ENCODE data around the gene BCL7C. TPM values are rescaled to one million over a fixed set of nuclear protein-coding genes. Genes with fewer than 3 reads are reported as not detected.

The BCL7C gene
- total and polyA plus RNA-seq, 2 of the 13 experiments (the other 11 are each of a cell fraction or from before 2014, with no cell fraction given), result 17.7 to 33.8 TPM

DNA sequence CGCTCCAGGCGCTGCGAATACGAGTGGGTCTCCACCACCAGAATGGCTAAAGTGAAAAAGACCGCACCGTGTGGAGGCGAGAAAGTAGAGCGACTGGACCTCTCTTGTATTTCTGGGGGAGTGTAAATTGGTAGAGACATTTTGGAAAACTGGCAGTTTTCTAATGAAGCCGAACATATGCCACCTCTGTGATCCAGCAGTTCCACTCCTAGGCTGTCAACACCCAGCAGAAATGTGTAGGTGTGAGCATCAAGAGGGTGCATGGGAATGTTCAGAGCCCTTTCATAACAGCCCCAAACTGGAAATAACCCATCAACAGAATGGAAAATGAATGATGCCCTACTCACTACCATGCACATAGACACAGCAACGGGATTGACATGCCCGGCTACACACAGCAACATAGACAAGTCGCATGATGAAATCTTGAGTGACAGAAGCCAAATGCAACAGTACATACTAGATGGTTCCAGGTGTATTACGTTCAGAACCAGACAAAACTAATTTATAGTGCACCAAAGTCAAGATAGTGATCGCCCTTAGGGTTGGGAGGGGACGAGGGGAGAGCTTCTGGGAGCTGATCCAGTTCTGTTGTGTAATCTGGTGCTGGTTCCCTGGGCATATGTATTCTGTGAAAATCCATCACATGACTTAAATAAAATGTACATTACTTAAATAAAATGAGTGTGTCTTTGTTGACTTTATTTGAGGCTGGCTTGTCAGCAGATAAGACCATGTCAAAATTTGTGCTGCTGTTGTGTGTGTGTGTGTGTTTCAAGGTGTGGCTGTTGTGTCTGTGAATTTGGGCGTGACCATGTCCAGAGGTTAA is 877 bp upstream of the BCL7C start (continued):
- TF ChIP-seq, protein P1, sequence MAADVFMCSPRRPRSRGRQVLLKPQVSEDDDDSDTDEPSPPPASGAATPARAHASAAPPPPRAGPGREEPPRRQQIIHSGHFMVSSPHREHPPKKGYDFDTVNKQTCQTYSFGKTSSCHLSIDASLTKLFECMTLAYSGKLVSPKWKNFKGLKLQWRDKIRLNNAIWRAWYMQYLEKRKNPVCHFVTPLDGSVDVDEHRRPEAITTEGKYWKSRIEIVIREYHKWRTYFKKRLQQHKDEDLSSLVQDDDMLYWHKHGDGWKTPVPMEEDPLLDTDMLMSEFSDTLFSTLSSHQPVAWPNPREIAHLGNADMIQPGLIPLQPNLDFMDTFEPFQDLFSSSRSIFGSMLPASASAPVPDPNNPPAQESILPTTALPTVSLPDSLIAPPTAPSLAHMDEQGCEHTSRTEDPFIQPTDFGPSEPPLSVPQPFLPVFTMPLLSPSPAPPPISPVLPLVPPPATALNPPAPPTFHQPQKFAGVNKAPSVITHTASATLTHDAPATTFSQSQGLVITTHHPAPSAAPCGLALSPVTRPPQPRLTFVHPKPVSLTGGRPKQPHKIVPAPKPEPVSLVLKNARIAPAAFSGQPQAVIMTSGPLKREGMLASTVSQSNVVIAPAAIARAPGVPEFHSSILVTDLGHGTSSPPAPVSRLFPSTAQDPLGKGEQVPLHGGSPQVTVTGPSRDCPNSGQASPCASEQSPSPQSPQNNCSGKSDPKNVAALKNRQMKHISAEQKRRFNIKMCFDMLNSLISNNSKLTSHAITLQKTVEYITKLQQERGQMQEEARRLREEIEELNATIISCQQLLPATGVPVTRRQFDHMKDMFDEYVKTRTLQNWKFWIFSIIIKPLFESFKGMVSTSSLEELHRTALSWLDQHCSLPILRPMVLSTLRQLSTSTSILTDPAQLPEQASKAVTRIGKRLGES (CRISPR knock-in tag; IDR thresholded peaks at IDR 0.05; ENCODE audit: borderline replicate concordance), result no peak
- TF ChIP-seq, protein P2, sequence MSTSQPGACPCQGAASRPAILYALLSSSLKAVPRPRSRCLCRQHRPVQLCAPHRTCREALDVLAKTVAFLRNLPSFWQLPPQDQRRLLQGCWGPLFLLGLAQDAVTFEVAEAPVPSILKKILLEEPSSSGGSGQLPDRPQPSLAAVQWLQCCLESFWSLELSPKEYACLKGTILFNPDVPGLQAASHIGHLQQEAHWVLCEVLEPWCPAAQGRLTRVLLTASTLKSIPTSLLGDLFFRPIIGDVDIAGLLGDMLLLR (CRISPR knock-in tag; IDR thresholded peaks at IDR 0.05), result 0 out of 2 replicates have a peak, but pooled peaks have one; percentile 17
- TF ChIP-seq ELF4 (CRISPR knock-in tag; IDR thresholded peaks at IDR 0.05; ENCODE audit: borderline replicate concordance), result 0 out of 2 replicates have a peak, but pooled peaks have one; percentile 35
- TF ChIP-seq, protein P3, sequence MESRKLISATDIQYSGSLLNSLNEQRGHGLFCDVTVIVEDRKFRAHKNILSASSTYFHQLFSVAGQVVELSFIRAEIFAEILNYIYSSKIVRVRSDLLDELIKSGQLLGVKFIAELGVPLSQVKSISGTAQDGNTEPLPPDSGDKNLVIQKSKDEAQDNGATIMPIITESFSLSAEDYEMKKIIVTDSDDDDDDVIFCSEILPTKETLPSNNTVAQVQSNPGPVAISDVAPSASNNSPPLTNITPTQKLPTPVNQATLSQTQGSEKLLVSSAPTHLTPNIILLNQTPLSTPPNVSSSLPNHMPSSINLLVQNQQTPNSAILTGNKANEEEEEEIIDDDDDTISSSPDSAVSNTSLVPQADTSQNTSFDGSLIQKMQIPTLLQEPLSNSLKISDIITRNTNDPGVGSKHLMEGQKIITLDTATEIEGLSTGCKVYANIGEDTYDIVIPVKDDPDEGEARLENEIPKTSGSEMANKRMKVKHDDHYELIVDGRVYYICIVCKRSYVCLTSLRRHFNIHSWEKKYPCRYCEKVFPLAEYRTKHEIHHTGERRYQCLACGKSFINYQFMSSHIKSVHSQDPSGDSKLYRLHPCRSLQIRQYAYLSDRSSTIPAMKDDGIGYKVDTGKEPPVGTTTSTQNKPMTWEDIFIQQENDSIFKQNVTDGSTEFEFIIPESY (CRISPR knock-in tag; IDR thresholded peaks at IDR 0.05), result peak; percentile 2; the same call in 1 of the 2 replicates
- TF ChIP-seq IRF2 (CRISPR knock-in tag; IDR thresholded peaks at IDR 0.05), result no peak
- no peak for TF ChIP-seq ZNF549 (CRISPR knock-in tag; IDR thresholded peaks at IDR 0.05)
- TF ChIP-seq ZBTB38 (CRISPR knock-in tag; IDR thresholded peaks at IDR 0.05), result no peak
- TF ChIP-seq, protein P4, sequence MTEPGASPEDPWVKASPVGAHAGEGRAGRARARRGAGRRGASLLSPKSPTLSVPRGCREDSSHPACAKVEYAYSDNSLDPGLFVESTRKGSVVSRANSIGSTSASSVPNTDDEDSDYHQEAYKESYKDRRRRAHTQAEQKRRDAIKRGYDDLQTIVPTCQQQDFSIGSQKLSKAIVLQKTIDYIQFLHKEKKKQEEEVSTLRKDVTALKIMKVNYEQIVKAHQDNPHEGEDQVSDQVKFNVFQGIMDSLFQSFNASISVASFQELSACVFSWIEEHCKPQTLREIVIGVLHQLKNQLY (CRISPR knock-in tag; IDR thresholded peaks at IDR 0.05), result no peak
- no peak for TF ChIP-seq NFE2L2 (IDR thresholded peaks at IDR 0.05; ENCODE audit: low read length)
- TF ChIP-seq BCL6 (CRISPR knock-in tag; IDR thresholded peaks at IDR 0.05), result 0 out of 2 replicates have a peak, but pooled peaks have one; percentile 1
- TF ChIP-seq RXRB (CRISPR knock-in tag; IDR thresholded peaks at IDR 0.05; ENCODE audit: borderline replicate concordance), result no peak
- 0 out of 2 replicates have a peak, but pooled peaks have one; percentile 12 for TF ChIP-seq TOPORS (CRISPR knock-in tag; IDR thresholded peaks at IDR 0.05)
- TF ChIP-seq, protein P5, sequence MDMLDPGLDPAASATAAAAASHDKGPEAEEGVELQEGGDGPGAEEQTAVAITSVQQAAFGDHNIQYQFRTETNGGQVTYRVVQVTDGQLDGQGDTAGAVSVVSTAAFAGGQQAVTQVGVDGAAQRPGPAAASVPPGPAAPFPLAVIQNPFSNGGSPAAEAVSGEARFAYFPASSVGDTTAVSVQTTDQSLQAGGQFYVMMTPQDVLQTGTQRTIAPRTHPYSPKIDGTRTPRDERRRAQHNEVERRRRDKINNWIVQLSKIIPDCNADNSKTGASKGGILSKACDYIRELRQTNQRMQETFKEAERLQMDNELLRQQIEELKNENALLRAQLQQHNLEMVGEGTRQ (IDR thresholded peaks at IDR 0.05; ENCODE audit: low read depth, low read length), result no peak
- TF ChIP-seq, protein P5 (CRISPR knock-in tag; IDR thresholded peaks at IDR 0.05; ENCODE audit: borderline replicate concordance), result peak; percentile 60; the same call in 1 of the 2 replicates
- TF ChIP-seq KDM2A (CRISPR knock-in tag; IDR thresholded peaks at IDR 0.05; ENCODE audit: borderline replicate concordance, low read depth), result no peak
- TF ChIP-seq NFE2L1 (CRISPR knock-in tag; IDR thresholded peaks at IDR 0.05; ENCODE audit: borderline replicate concordance), result 0 out of 2 replicates have a peak, but pooled peaks have one; percentile 2
- no peak for TF ChIP-seq ZBTB7A (CRISPR knock-in tag; IDR thresholded peaks at IDR 0.05)
- TF ChIP-seq, protein P6, sequence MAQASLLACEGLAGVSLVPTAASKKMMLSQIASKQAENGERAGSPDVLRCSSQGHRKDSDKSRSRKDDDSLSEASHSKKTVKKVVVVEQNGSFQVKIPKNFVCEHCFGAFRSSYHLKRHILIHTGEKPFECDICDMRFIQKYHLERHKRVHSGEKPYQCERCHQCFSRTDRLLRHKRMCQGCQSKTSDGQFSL (CRISPR knock-in tag; IDR thresholded peaks at IDR 0.05), result no peak
- TF ChIP-seq PLRG1 (conservative IDR thresholded peaks at IDR 0.05), result no peak
- no peak for TF ChIP-seq KDM4B (CRISPR knock-in tag; IDR thresholded peaks at IDR 0.05)
- no peak for TF ChIP-seq JARID2 (CRISPR knock-in tag; IDR thresholded peaks at IDR 0.05; ENCODE audit: insufficient replicate concordance)

Data from HepG2 (cell line).